ENCODE results near the gene CDK5. TPM values are rescaled to one million over a fixed set of nuclear protein-coding genes. Genes with fewer than 3 reads are reported as not detected.
"Not testable (repeated sequence)": the region's sequence is repeated elsewhere in the genome, so short reads cannot be mapped to it uniquely, and the experiment has no call there.

The CDK5 gene
- total RNA-seq, 2 donors from 2014 or later = 13.0 to 19.4 TPM

DNA sequence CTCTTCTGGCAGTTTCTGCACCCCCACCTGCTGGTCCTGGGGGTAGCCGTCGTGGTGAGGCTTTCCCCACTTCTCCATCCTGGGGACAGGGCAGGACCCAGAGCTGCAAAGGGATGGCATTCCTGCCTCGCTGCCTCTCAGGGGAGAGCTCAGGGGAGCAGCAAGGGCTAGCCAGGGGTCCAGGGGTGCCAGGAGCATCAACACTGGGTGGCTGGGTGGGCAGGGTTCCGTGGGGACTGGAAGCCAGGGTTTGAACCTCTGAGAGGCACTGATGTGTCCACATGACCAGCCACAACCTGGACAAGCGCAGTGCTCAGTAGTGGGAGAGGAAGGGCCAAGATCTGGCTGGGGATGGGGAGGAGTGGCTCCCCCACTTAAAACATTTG is 23.8 kb downstream of the CDK5 start:
- ATAC-seq = no peak
- Mint-ChIP-seq H3K27ac (no peak overlapping the region), H3K9me3 (no peaks in the 10 kb centered on the region), H3K36me3 (peaks cover 1 to 2% of the 10 kb centered on the region in 2 donors)
- DNase-seq (ENCODE audit: low spot score in 2 of 2) = no peak

DNA sequence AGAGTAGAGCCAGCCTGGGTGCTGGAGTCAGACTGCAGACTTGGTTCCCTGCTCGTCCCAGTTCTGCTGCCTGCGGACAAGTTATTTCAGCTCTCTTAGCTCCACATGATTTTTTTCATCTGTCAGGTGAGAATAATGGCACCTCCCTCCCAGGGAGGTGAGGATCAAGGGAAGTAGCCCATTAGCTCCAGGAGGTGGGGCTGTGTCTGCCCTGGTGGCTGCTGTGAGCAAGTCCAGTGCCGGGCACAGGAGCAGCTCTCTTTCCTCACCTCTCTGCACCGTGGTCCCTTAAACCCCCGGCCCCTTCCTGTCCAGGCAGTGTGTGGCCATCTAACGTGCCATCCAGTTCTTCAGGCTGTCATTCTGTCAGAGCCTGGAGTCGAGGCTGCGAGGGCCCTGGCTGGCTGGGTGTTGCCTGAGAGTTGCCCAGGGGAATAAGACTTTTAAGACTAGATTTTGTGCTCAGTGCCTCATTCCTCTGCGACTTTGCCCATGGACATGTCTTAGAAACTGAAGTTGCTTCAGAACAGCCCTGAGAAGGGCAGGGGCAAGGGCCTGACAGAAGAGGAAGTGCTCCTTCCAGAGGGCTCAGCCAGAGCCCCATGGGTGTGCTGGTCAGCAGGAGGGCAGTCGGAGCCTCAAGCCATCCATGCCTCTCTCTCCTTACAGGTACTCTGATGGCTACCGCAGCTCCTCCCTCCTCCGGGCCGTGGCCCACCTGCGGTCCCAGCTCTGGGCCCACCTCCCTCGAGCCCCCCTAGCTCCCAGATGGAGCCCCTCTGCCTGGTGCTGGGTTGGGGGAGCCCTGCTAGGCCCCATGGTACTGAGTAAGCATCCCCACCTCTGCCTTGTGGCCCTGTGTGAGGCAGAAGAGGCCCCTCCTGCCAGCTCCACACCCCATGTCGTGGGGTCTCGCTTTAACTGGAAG is 24.5 kb downstream of the CDK5 start:
- ATAC-seq (no peak), DNase-seq (ENCODE audit: low spot score in 2 of 2) (no peak)
- Mint-ChIP-seq H3K27ac (peak overlapping the region in 1 of 2 donors; percentile 36), H3K9me3 (no peaks in the 10 kb centered on the region), H3K36me3 (peaks cover 6 to 7% of the 10 kb centered on the region in 2 donors)

DNA sequence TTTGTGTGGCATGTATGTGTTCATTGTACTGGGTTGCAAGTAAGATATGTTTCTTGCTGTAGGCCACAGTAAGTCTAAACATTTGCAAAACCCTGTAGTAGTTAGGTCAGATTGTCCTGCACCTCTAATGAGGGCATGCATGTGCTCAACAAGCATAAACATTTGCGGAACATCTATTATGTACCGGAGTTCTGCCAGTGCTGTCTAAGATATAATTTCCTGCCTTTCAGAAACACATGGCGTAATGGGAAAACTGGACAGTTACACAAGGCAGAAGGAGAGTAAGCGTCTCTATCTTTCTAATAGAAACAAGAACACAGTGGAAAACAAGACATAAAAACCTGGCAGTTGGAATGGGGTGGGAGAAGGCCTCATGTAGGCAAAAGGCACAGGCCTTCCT is 26.7 kb downstream of the CDK5 start:
- DNase-seq (ENCODE audit: low spot score in 2 of 2) = no peak
- Mint-ChIP-seq H3K9me3 (no peaks in the 10 kb centered on the region), H3K27ac (no peak overlapping the region), H3K36me3 (peaks cover 6 to 7% of the 10 kb centered on the region in 2 donors)
- ATAC-seq = no peak

DNA sequence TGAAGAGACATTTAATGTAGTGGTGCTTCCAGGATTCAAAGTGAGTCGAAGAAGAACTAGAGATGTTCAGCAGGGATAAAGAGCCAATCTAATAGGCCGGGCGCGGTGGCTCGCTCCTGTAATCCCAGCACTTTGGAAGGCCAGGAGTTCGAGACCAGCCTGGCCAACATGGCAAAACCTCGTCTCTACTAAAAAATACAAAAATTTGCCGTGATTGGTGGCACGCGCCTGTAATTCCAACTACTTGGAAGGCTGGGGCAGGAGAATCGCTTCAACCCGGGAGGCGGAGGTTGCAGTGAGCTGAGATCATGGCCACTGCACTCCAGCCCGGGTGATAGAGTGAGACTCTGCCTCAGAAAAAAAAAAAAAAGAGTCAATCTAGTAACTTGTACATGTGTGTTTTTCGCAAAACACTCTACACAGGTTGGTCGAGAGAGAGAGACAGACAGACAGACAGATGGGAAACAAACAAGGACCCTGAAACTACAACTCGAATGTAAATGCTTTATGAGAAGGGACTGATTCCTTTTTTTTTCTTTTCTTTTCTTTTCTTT is 28.7 kb downstream of the CDK5 start:
- H3K36me3 Mint-ChIP-seq = peaks cover 6 to 7% of the 10 kb centered on the region in 2 donors
- H3K9me3 Mint-ChIP-seq = no peaks in the 10 kb centered on the region
- DNase-seq (ENCODE audit: low spot score in 2 of 2) (no peak), ATAC-seq (no peak)
- H3K27ac Mint-ChIP-seq = peak overlapping the region; percentile 96 to 98

DNA sequence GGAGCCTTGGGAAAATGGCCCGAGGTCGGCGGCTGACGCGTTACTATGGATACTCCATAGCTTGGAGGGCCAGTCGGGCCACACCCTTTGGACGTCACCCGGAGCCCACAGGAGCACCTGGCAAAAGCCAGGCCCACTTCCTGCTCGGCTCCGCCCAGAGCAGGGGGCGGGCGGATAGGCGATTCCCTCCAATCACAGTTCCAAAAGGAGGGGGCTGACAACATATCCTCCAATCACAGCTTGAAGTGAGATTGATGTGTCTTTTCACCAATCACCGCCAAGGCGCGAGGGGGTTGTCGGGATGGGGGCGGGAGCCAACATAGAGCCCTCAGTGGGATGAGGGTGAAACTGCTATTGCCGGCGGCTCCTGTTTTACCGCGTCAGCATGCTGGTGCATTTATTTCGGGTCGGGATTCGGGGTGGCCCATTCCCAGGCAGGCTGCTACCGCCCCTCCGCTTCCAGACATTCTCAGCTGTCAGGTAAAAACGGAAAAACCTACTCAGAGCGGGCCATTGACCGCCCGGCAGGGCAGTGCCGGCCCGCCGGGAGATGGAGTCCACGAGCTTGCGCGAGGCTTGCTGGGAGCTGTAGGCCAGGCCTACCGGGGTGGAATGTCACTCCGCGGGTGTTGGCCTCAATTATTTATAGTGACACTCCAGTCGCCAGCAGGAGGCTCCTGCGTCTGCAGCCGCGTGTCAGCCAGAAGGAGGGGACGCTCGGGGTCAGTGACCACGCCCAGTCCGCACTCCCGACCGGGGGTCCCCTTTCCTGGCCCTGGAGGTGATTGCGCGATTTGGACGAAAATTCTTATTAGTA is 29.4 kb downstream of the CDK5 start, which contains the start of gene ABCB8:
ABCB8 (plus strand) TSS at position 320 of the 817 bp plus-strand sequence; CDS start at position 386, 66 bp downstream.
- no peaks in the 10 kb centered on the region for H3K9me3 Mint-ChIP-seq
- H3K27ac Mint-ChIP-seq = peak within 1 kb of the TSS; percentile 96 to 98

DNA sequence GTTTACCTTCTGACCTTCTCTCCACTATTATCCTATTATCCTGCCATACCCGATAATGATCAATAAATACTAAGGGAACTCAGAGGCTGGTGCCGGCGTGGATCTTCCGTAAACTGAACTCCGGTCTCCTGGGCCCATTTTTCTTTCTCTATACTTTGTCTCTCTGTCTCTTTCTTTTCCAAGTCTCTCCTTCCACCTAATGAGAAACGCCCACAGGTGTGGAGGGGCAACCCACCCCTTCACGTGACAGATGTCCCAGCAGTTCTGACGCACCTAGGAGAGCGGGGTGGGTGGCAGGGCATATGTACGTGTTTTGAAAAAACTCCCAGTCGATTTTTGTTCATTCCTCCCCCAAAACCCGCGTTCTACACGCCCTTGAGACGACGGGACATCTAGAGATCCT is 30.0 kb downstream of the CDK5 start:
- ATAC-seq; H3K9me3 Mint-ChIP-seq; DNase-seq (ENCODE audit: low spot score in 2 of 2); H3K36me3 Mint-ChIP-seq: not testable (repeated sequence)
- peak overlapping the region; percentile 96 to 98 for H3K27ac Mint-ChIP-seq

More for the DNA sequence above, 29.4 kb downstream of the CDK5 start, which contains the start of gene ABCB8:
- H3K36me3 Mint-ChIP-seq = peaks cover 6 to 7% of the 10 kb centered on the region in 2 donors
- ATAC-seq (peak; percentile 92 to 95), DNase-seq (ENCODE audit: low spot score in 2 of 2) (peak; percentile 97 to 98)

DNA sequence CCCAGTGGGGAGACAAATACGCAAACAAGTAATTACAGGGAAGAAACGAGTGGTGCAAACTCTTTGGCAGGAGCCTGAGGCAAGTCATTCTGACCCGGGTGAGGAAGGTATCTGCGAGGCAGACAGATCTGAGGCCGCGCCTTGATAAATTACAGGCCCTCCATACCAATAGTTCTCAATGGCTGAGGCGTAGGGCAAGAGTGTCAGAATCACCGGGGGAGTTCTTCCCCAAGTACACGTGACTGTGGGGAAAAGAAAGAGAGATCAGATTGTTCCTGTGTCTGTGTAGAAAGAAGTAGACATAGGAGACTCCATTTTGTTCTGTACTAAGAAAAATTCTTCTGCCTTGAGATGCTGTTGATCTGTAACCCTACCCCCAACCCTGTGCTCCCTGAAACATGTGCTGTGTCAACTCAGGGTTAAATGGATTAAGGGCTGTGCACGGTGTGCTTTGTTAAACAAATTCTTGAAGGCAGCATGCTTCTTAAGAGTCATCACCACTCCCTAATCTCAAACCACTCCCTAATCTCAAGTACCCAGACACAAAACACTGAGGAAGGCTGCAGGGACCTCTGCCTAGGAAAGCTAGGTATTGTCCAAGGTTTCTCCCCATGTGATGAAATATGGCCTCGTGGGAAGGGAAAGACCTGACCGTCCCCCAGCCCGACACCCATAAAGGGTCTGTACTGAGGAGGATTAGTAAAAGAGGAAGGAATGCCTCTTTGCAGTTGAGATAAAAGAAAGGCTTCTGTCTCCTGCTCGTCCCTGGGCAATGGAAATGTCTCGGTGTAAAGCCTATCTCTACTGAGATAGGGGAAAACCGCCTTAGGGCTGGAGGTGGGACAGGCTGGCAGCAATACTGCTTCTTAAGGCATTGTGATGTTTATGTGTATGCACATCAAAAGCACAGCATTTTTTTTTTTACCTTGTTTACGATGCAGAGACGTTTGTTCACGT is 30.6 kb downstream of the CDK5 start:
- peak overlapping the region; percentile 96 to 98 for H3K27ac Mint-ChIP-seq
- not testable (repeated sequence) for ATAC-seq; H3K36me3 Mint-ChIP-seq; DNase-seq (ENCODE audit: low spot score in 2 of 2); H3K9me3 Mint-ChIP-seq

DNA sequence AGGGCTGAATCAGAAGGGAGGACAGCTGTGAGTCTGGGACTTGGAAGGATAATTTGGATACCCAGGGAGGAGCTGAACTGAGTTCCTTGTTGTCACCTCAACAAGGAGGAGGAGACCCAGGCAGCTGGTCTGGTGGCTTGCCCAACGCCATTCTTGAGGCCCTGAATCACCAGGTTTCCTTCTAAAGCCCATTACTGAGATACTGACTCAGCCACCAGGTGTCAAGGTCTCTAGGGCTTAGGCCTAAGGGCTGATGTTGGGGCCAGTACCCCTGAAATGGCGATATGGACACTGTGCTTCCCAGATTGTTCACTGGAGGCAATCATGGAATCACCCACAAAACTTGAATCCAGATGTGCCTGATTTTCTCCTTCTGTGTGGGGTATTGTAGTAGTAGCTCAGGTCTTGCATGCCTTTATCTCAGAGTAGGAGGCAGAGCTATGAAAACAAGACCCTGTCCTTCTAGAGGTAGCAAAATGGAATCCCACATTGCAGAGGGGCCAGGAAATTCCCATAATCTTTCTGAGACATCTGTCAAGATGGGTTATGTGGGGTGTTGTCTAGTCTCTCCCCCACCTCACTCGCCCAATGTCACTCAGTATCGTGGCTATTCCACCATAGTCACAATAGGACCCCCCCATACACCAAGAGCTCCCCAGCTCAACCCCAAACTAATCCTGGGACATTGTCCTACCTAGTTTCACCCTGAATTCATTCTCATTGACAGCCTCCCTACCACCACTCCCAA is 31.6 kb downstream of the CDK5 start:
- Mint-ChIP-seq H3K9me3 (no peaks in the 10 kb centered on the region), H3K36me3 (peaks cover 6 to 7% of the 10 kb centered on the region in 2 donors), H3K27ac (peak overlapping the region in 1 of 2 donors; percentile 54)
- DNase-seq (ENCODE audit: low spot score in 2 of 2) (no peak), ATAC-seq (no peak)

DNA sequence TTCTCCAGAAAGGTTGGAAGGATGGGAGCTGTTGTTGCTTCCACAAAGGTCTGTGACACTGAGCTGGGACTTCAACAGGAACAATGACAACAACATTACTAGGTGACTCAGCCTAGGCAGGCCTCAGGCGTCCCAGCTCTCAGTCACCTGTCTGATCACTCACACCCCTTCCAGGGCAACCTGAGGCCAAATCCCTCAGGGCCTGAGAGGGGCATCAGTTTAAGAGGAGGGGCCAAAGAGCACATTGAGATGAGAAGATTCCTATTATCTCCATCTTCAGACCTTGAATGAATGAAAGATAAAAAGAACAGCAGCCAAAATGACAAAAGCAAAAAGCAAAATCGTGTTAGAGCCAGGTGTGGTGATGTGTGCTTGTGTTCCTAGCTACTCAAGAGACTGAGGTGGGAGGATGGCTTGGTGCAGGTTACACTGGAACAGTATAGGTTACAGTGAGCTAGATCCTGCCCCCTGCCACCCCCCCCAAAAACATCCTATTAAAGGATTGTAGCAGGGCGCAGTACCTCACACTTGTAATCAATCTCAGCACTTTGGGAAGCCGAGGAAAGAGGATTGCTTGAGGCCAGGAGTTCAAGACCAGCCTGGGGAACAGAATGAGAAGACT is 33.2 kb downstream of the CDK5 start, which contains the start of gene ATG9B:
ATG9B (minus strand) TSS at position 60 of the 622 bp plus-strand sequence. CDS start 71 bp downstream, outside the sequence.
- peaks cover 7 to 8% of the 10 kb centered on the region in 2 donors for H3K36me3 Mint-ChIP-seq
- peak within 1 kb of the TSS; percentile 8 to 54 for H3K27ac Mint-ChIP-seq

DNA sequence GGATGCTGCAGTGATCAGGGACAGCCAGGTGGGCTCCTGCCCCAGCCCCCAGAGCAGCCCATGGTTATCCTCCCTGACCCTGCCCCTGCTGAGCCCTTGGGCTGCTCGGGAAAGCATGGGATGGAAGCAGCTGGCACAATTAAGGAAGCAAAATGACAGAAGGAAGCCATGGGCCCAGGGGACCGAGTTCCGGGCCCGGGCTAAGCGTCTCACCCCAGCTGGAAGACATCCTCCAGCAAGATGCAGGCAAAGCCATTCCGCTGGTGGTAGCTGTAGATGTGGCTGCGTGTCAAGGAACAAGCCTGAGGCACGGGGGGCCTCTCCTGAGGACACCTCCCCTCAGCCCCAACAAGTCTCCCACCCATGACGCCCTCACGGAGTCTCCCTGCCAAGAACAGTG is 34.5 kb downstream of the CDK5 start:
- DNase-seq (ENCODE audit: low spot score in 2 of 2) (no peak), ATAC-seq (no peak)
- H3K27ac Mint-ChIP-seq = no peak overlapping the region
- peaks cover 4 to 10% of the 10 kb centered on the region in 2 donors for H3K36me3 Mint-ChIP-seq
- no peaks in the 10 kb centered on the region for H3K9me3 Mint-ChIP-seq

More for the DNA sequence above, 33.2 kb downstream of the CDK5 start, which contains the start of gene ATG9B:
- H3K9me3 Mint-ChIP-seq = no peaks in the 10 kb centered on the region
- DNase-seq (ENCODE audit: low spot score in 2 of 2) = no peak
- no peak for ATAC-seq

DNA sequence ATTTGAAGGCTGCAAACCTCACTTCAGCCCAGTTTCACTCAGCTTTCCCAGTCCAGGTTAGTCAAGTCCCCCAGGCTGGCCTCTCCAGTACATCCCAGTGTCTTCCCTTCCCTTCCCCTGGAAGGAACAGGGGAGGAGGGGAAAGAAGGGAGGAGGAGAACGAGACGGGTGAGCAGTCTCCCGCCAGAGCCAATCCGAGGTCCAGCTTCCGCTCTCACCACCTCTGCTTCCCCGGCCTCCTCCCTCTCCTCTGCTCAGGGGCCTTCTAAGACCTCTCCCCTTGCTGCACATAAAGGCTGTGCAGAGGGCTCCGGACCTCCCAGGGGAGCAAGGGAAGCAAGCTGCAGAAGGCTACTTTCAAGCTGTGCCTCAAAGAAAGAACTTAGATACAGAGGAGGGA is 37.5 kb downstream of the CDK5 start:
- no peak for DNase-seq (ENCODE audit: low spot score in 2 of 2)
- ATAC-seq = no peak
- H3K9me3 Mint-ChIP-seq = no peaks in the 10 kb centered on the region
- H3K36me3 Mint-ChIP-seq = peaks cover 4 to 13% of the 10 kb centered on the region in 2 donors
- no peak overlapping the region for H3K27ac Mint-ChIP-seq

DNA sequence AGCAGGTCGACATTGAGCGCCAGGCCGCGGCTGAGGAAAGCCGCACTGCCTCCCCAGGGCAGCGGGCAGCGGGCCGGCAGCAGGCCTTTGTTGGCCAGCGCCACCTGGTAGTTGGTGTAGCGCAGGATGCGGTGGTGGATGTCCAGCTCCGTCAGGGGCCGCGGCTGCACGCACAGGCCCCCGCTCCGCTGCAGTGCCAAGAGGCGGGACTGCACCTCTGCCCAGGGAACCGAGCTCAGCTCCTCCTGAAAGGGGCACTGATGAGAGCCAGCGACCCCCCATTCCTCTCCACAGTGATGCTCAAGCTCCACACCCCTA is 38.6 kb downstream of the CDK5 start:
- H3K36me3 Mint-ChIP-seq = peaks cover 4 to 18% of the 10 kb centered on the region in 2 donors
- DNase-seq (ENCODE audit: low spot score in 2 of 2) = no peak
- no peaks in the 10 kb centered on the region for H3K9me3 Mint-ChIP-seq
- H3K27ac Mint-ChIP-seq = no peak overlapping the region
- no peak for ATAC-seq

DNA sequence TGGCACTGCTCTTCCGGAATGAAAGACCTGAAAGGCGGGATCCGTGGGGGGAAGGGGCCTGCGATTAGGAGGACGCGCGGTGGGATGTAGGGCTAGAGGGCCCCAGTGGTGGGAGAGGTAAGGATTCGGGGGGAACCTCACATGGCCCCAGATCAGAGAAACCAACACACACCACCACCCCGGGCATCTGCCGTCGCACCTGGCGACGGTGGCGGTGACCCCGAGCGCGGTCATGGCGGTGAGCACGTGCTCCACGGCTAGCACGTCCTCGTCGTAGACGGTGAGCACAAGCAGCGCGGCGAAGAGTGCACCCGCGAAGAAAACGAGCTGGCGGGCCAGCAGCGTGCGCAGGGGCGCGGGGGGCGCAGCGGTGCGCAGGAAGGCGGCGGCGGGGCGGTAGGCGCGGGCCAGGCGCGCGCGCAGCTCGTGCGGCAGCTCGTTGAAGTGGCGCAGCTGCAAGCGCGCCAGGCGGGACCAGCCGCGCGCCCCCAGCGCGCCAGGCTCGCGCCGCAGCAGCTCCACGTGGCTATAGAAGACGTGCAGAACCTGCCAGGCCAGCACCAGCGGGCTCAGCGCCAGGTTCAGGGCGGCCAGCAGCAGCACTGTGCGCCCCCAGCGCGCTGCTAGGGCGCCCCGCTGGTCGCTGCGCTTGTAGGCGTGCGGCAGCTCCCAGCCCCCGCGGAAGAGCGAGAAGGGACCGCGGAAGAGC is 39.1 kb downstream of the CDK5 start:
- Mint-ChIP-seq H3K36me3 (peaks cover 4 to 20% of the 10 kb centered on the region in 2 donors), H3K27ac (peak overlapping the region; percentile 76 to 88), H3K9me3 (no peaks in the 10 kb centered on the region)
- peak; percentile 10 to 64 for ATAC-seq
- DNase-seq (ENCODE audit: low spot score in 2 of 2) = peak in 1 of 2 donors; percentile 43

DNA sequence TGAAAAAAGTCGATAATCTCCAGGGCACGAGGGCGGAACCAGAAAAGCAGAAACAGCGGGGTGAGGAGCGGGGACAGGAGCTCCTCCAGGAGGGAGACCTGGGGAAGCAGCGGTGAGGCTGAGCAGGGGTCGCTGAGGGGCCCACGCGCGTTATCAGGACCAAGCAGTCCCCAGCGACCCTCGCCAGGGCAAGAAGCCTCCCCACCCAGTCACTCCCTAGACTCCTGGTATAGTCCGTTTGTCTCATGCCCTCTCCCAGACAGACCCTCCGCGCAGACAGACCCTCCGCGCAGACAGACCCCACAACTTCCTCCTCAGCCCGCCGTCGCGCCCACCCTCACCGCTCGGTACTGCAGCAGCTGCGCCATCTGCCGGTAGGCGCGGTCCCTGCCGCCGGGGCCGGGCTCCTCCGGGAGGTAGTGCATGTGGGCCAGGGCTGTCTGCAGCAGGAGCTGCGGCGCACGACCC is 39.7 kb downstream of the CDK5 start:
- Mint-ChIP-seq H3K27ac (peak overlapping the region; percentile 76 to 88), H3K36me3 (peaks cover 4 to 20% of the 10 kb centered on the region in 2 donors), H3K9me3 (no peaks in the 10 kb centered on the region)
- ATAC-seq = peak; percentile 66 to 76
- DNase-seq (ENCODE audit: low spot score in 2 of 2) = peak in 1 of 2 donors; percentile 90
